Measurements from ENCODE around the gene TSPAN14. TPM values are rescaled to one million over a fixed set of nuclear protein-coding genes. Genes with fewer than 3 reads are reported as not detected.

The TSPAN14 gene
- total and polyA plus RNA-seq, 2 of the 13 experiments (the other 11 are each of a cell fraction or from before 2014, with no cell fraction given), result 24.1 to 80.6 TPM

DNA sequence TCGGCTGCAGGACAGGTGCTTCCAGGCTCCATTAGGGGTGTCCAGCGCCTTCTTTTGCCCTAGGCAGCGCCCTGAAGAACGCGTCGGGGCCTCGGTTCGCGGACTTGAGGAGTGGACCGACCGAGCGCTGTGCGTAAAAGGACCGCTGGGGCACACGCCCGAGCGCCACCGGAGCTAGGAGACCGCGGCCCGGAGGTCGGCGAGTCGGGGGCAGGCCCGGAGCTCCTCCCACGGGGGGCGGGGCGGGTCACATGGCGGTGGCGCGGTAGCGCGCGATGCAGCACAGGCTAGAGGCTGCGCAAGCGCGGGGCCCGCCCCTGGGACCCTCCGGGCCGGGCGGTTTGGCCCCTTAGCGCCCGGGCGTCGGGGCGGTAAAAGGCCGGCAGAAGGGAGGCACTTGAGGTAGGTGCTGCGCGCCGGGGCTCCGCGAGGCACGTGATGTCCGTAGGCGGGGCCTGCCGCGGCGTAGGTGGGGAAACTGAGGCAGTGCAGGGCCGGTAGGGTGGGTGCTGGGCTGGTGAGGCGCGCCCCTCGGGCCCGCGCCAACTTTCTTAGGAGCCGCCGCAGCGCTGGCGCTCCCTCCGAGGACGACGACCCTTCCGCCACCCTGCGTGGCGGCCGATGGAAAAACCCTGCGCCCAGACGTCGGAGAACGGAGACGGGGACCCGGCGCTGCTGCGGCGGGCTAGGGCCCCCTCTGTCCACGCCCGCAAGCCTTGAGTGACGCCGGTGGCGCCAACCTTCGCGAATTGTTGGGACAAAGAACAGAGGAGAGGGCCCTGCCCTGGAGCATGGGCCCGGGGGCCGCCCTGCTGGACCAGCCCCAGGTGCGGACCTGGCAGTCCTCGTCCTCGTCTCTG lies 45.6 kb upstream of the TSPAN14 start, which contains the start of gene PRXL2A (continued):
- TF ChIP-seq ZNF451 (CRISPR knock-in tag; IDR thresholded peaks at IDR 0.05), result no peak; the same call in 1 of the 2 replicates
- TF ChIP-seq, protein P1, sequence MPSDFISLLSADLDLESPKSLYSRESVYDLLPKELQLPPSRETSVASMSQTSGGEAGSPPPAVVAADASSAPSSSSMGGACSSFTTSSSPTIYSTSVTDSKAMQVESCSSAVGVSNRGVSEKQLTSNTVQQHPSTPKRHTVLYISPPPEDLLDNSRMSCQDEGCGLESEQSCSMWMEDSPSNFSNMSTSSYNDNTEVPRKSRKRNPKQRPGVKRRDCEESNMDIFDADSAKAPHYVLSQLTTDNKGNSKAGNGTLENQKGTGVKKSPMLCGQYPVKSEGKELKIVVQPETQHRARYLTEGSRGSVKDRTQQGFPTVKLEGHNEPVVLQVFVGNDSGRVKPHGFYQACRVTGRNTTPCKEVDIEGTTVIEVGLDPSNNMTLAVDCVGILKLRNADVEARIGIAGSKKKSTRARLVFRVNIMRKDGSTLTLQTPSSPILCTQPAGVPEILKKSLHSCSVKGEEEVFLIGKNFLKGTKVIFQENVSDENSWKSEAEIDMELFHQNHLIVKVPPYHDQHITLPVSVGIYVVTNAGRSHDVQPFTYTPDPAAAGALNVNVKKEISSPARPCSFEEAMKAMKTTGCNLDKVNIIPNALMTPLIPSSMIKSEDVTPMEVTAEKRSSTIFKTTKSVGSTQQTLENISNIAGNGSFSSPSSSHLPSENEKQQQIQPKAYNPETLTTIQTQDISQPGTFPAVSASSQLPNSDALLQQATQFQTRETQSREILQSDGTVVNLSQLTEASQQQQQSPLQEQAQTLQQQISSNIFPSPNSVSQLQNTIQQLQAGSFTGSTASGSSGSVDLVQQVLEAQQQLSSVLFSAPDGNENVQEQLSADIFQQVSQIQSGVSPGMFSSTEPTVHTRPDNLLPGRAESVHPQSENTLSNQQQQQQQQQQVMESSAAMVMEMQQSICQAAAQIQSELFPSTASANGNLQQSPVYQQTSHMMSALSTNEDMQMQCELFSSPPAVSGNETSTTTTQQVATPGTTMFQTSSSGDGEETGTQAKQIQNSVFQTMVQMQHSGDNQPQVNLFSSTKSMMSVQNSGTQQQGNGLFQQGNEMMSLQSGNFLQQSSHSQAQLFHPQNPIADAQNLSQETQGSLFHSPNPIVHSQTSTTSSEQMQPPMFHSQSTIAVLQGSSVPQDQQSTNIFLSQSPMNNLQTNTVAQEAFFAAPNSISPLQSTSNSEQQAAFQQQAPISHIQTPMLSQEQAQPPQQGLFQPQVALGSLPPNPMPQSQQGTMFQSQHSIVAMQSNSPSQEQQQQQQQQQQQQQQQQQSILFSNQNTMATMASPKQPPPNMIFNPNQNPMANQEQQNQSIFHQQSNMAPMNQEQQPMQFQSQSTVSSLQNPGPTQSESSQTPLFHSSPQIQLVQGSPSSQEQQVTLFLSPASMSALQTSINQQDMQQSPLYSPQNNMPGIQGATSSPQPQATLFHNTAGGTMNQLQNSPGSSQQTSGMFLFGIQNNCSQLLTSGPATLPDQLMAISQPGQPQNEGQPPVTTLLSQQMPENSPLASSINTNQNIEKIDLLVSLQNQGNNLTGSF (CRISPR knock-in tag; IDR thresholded peaks at IDR 0.05), result no peak
- peak; percentile 11; the same call in 1 of the 2 replicates for TF ChIP-seq ZNF263 (CRISPR knock-in tag; IDR thresholded peaks at IDR 0.05)
- peak; percentile 94 for TF ChIP-seq POLR2G (IDR thresholded peaks at IDR 0.05; ENCODE audit: low read depth, low read length)
- TF ChIP-seq, protein P2, sequence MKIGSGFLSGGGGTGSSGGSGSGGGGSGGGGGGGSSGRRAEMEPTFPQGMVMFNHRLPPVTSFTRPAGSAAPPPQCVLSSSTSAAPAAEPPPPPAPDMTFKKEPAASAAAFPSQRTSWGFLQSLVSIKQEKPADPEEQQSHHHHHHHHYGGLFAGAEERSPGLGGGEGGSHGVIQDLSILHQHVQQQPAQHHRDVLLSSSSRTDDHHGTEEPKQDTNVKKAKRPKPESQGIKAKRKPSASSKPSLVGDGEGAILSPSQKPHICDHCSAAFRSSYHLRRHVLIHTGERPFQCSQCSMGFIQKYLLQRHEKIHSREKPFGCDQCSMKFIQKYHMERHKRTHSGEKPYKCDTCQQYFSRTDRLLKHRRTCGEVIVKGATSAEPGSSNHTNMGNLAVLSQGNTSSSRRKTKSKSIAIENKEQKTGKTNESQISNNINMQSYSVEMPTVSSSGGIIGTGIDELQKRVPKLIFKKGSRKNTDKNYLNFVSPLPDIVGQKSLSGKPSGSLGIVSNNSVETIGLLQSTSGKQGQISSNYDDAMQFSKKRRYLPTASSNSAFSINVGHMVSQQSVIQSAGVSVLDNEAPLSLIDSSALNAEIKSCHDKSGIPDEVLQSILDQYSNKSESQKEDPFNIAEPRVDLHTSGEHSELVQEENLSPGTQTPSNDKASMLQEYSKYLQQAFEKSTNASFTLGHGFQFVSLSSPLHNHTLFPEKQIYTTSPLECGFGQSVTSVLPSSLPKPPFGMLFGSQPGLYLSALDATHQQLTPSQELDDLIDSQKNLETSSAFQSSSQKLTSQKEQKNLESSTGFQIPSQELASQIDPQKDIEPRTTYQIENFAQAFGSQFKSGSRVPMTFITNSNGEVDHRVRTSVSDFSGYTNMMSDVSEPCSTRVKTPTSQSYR (CRISPR knock-in tag; IDR thresholded peaks at IDR 0.05; ENCODE audit: borderline replicate concordance), result peak; percentile 61; the same call in 1 of the 2 replicates
- peak; percentile 32; the same call in 1 of the 2 replicates for TF ChIP-seq TARDBP (CRISPR knock-in tag; IDR thresholded peaks at IDR 0.05)
- peak; percentile 23; the same call in 1 of the 2 replicates for TF ChIP-seq ZBTB38 (CRISPR knock-in tag; IDR thresholded peaks at IDR 0.05)
- peak; percentile 47; the same call in 1 of the 2 replicates for TF ChIP-seq REL (CRISPR knock-in tag; conservative IDR thresholded peaks at IDR 0.05)
- TF ChIP-seq ZNF619 (CRISPR knock-in tag; IDR thresholded peaks at IDR 0.05), result no peak
- no peak for TF ChIP-seq POLR2AphosphoS2 (IDR thresholded peaks at IDR 0.05; ENCODE audit: low read depth, low read length)
- no peak for TF ChIP-seq HNRNPUL1 (IDR thresholded peaks at IDR 0.05; ENCODE audit: low read depth, low read length)
- TF ChIP-seq ZNF7 (CRISPR knock-in tag; IDR thresholded peaks at IDR 0.05), result no peak
- TF ChIP-seq TGIF2 (CRISPR knock-in tag; IDR thresholded peaks at IDR 0.05), result peak; percentile 18; the same call in 1 of the 2 replicates
- peak; percentile 47; the same call in 1 of the 2 replicates for TF ChIP-seq KAT8 (CRISPR knock-in tag; IDR thresholded peaks at IDR 0.05)
- TF ChIP-seq, protein P3, sequence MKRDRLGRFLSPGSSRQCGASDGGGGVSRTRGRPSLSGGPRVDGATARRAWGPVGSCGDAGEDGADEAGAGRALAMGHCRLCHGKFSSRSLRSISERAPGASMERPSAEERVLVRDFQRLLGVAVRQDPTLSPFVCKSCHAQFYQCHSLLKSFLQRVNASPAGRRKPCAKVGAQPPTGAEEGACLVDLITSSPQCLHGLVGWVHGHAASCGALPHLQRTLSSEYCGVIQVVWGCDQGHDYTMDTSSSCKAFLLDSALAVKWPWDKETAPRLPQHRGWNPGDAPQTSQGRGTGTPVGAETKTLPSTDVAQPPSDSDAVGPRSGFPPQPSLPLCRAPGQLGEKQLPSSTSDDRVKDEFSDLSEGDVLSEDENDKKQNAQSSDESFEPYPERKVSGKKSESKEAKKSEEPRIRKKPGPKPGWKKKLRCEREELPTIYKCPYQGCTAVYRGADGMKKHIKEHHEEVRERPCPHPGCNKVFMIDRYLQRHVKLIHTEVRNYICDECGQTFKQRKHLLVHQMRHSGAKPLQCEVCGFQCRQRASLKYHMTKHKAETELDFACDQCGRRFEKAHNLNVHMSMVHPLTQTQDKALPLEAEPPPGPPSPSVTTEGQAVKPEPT (CRISPR knock-in tag; IDR thresholded peaks at IDR 0.05; ENCODE audit: low read depth), result no peak
- TF ChIP-seq SMARCE1 (IDR thresholded peaks at IDR 0.05; ENCODE audit: borderline replicate concordance), result no peak
- peak; percentile 83 for TF ChIP-seq ZNF160 (CRISPR knock-in tag; IDR thresholded peaks at IDR 0.05)
- peak; percentile 81; the same call in 1 of the 2 replicates for TF ChIP-seq NAIF1 (CRISPR knock-in tag; IDR thresholded peaks at IDR 0.05; ENCODE audit: borderline replicate concordance)
- no peak for TF ChIP-seq ZNF547 (CRISPR knock-in tag; IDR thresholded peaks at IDR 0.05)
- TF ChIP-seq ZNF563 (CRISPR knock-in tag; IDR thresholded peaks at IDR 0.05), result peak; percentile 79
